ENCODE results near the gene ZRANB3.

ZRANB3 gene

DNA sequence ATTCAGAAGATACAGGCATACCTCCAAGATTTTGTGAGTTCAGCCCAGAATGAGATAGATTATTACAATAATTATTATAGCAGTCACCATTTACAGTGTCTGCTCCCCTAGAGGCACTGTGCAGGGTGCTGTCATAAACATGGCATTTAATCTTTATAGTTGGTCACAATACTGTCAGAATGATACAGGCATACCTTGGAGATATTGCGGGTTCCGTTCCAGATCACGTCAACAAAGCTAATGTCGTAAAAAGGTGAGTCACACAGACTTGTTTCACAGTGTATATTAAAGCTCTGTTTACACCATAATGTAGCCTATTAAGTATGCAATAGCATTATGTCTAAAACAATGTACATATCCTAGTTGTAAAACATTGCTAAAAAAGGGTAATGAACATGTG lies 45.6 kb downstream of the ZRANB3 start:
- Histone ChIP-seq H3K27ac (no peak overlapping the region), H3K9me3 (no peaks in the 10 kb centered on the region), H3K4me3 (ENCODE audit: low read depth in 1 of 2, low read length in 1 of 2) (no peak overlapping the region), H3K27me3 (no peaks in the 10 kb centered on the region), H3K36me3 (no peaks in the 10 kb centered on the region), H3K4me1 (ENCODE audit: control insufficient read depth in 1 of 2, insufficient read depth in 1 of 2, low read depth in 1 of 2, low read length in 1 of 2) (no peaks in the 10 kb centered on the region)
- TF ChIP-seq, protein P1, sequence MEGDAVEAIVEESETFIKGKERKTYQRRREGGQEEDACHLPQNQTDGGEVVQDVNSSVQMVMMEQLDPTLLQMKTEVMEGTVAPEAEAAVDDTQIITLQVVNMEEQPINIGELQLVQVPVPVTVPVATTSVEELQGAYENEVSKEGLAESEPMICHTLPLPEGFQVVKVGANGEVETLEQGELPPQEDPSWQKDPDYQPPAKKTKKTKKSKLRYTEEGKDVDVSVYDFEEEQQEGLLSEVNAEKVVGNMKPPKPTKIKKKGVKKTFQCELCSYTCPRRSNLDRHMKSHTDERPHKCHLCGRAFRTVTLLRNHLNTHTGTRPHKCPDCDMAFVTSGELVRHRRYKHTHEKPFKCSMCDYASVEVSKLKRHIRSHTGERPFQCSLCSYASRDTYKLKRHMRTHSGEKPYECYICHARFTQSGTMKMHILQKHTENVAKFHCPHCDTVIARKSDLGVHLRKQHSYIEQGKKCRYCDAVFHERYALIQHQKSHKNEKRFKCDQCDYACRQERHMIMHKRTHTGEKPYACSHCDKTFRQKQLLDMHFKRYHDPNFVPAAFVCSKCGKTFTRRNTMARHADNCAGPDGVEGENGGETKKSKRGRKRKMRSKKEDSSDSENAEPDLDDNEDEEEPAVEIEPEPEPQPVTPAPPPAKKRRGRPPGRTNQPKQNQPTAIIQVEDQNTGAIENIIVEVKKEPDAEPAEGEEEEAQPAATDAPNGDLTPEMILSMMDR (IDR thresholded peaks at IDR 0.05): no peak

DNA sequence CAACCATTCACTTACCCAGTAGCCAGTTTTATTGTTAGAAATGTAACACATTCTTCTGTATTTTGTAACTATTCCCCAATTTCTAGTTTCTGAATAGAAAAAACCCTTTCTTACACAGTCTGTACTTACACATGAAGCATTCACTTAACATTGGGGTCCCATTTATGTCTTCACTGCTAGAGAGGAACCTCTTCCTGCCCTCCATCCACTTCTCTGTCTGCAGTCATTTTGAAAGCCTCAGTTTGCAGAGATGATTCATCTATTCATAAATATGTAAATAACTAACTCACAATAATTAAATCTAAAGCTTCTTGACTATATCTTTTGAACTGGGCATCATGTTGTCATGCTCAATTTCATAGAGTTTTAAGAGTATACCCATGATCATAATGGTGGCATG lies 55.9 kb downstream of the ZRANB3 start:
- H3K4me1 ChIP-seq (ENCODE audit: control insufficient read depth in 1 of 2, insufficient read depth in 1 of 2, low read depth in 1 of 2, low read length in 1 of 2): no peaks in the 10 kb centered on the region
- H3K4me3 ChIP-seq (ENCODE audit: low read depth in 1 of 2, low read length in 1 of 2): no peak overlapping the region
- no peak overlapping the region for H3K27ac ChIP-seq
- TF ChIP-seq, protein P1 (IDR thresholded peaks at IDR 0.05): no peak
- no peaks in the 10 kb centered on the region for H3K9me3 ChIP-seq
- H3K27me3 ChIP-seq: no peaks in the 10 kb centered on the region
- no peaks in the 10 kb centered on the region for H3K36me3 ChIP-seq

DNA sequence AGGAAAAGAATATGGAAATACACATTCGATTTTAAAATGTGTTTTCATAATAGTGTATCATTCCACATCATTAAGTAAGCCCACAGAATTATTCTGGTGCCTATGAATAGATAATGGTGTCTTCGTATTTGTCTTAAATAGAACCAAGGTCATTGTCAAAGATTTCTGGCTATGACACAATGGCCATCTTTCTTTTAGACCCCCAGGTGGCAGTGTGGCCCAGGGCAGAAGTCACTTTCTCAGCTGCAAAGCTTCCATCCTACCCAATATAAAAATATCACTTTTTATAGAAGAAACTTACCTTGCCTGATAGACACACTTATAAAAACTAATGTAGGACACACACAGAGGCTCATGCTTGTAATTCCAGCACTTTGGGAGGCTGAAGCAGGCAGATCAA lies 57.5 kb downstream of the ZRANB3 start:
- no peaks in the 10 kb centered on the region for H3K36me3 ChIP-seq
- no peak overlapping the region for H3K4me3 ChIP-seq (ENCODE audit: low read depth in 1 of 2, low read length in 1 of 2)
- H3K9me3 ChIP-seq: no peaks in the 10 kb centered on the region
- TF ChIP-seq, protein P1 (IDR thresholded peaks at IDR 0.05): no peak
- H3K27ac ChIP-seq: no peak overlapping the region
- no peaks in the 10 kb centered on the region for H3K27me3 ChIP-seq
- H3K4me1 ChIP-seq (ENCODE audit: control insufficient read depth in 1 of 2, insufficient read depth in 1 of 2, low read depth in 1 of 2, low read length in 1 of 2): no peaks in the 10 kb centered on the region

DNA sequence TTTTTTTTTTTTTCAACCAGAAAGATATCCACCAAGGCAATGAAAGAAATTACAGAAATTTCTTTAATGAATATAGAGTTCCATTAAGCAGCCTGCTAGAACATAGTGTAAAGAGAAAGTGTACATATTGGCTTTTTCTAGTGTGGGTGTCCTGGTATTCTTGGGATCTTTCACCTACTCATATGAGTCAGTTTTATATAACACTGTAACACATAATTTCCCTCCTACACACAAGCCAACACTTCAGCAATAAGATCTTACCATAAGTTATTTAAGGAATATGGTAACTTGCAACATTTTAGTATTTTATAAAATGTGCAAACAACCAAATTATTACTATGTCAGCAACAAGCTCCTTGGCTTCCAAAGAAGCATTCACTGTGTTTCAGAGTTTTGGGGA lies 59.9 kb downstream of the ZRANB3 start:
- Histone ChIP-seq H3K4me1 (ENCODE audit: control insufficient read depth in 1 of 2, insufficient read depth in 1 of 2, low read depth in 1 of 2, low read length in 1 of 2) (no peaks in the 10 kb centered on the region), H3K27me3 (no peaks in the 10 kb centered on the region), H3K4me3 (ENCODE audit: low read depth in 1 of 2, low read length in 1 of 2) (no peak overlapping the region), H3K36me3 (no peaks in the 10 kb centered on the region), H3K27ac (no peak overlapping the region), H3K9me3 (no peaks in the 10 kb centered on the region)
- TF ChIP-seq, protein P1 (IDR thresholded peaks at IDR 0.05): no peak

DNA sequence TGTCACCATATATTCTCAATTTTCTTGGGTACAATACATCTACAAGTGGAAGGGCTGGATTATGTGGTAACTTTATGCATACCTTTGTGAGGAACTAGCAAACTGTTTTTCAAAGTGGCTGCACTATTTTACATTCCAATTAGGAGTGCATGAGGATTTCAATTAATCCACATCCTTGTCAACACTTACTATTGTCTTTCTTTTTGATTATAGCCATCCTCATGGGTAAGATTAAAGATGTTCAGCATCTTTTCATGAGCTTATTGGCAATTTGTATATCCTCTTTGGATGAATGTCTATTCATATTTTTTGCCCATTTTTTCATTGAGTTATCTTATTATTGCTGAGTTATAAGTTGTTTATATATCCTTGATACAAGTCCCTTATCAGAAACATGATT lies 73.7 kb downstream of the ZRANB3 start:
- TF ChIP-seq, protein P1 (IDR thresholded peaks at IDR 0.05): no peak
- H3K36me3 ChIP-seq: no peaks in the 10 kb centered on the region
- H3K4me3 ChIP-seq (ENCODE audit: low read depth in 1 of 2, low read length in 1 of 2): no peak overlapping the region
- H3K27me3 ChIP-seq: no peaks in the 10 kb centered on the region
- H3K27ac ChIP-seq: no peak overlapping the region
- no peaks in the 10 kb centered on the region for H3K4me1 ChIP-seq (ENCODE audit: control insufficient read depth in 1 of 2, insufficient read depth in 1 of 2, low read depth in 1 of 2, low read length in 1 of 2)
- peaks cover 10% of the 10 kb centered on the region for H3K9me3 ChIP-seq

DNA sequence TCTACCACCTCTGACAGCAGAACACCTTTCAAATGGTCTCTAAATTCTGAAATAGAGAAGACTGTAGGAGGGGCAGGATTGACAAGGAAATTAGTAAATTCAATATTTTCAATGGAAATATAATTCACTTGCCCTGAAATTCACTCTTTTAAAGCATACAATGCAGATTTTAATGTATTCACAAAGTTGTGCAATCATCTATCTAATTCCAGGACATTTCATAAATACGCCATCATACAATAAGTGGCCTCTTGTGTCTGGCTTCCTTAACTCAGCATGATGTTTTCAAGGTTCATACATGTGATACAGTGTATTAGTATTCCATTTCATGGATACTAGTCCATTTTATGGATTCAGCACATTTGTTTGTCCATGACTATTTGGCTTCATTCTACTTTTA lies 74.2 kb downstream of the ZRANB3 start:
- H3K4me3 ChIP-seq (ENCODE audit: low read depth in 1 of 2, low read length in 1 of 2): no peak overlapping the region
- no peak overlapping the region for H3K27ac ChIP-seq
- TF ChIP-seq, protein P1 (IDR thresholded peaks at IDR 0.05): no peak
- H3K4me1 ChIP-seq (ENCODE audit: control insufficient read depth in 1 of 2, insufficient read depth in 1 of 2, low read depth in 1 of 2, low read length in 1 of 2): no peaks in the 10 kb centered on the region
- H3K27me3 ChIP-seq: no peaks in the 10 kb centered on the region
- H3K36me3 ChIP-seq: no peaks in the 10 kb centered on the region
- peaks cover 10% of the 10 kb centered on the region for H3K9me3 ChIP-seq
